ENCODE measurements around the gene BAZ2B.

The BAZ2B gene

DNA sequence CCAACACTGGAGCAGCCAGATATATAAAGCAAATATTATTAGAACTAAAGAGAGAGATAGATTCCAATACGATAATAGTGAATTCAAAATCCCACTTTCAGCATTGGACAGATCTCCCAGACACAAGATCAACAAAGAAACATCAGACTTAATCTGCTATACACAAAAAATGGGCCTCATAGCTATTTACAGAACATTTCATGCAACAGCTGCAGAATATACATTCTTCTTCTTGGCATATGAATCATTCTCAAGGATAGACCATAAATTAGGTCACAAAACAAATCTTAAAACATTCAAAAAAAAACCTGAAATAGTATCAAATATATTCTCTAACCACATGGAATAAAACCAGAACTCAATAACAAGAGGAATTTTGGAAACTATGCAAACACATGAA lies 23.8 kb upstream of the BAZ2B start:
- Histone ChIP-seq H2AK5ac (ENCODE audit: low read length) (no peak overlapping the region), H2BK120ac (ENCODE audit: insufficient read depth, low read length, poor library complexity) (no peak overlapping the region), H4K91ac (ENCODE audit: low read depth, low read length) (no peak overlapping the region), H3K18ac (ENCODE audit: low read length) (no peak overlapping the region), H3K4me1 (ENCODE audit: control insufficient read depth in 1 of 2, insufficient read depth in 2 of 2, low read length in 2 of 2) (peaks cover 2 to 16% of the 10 kb centered on the region in 2 experiments), H3K27ac (ENCODE audit: low read depth, low read length) (no peak overlapping the region), H4K8ac (ENCODE audit: low read depth, low read length) (no peak overlapping the region), H3K9me3 (ENCODE audit: insufficient read depth, low read depth, low read length) (no peaks in the 10 kb centered on the region), H3K4me2 (ENCODE audit: low read length) (no peak overlapping the region), H3K79me2 (ENCODE audit: control insufficient read depth, insufficient read depth, low read length, poor library complexity) (peaks cover 4% of the 10 kb centered on the region), H3K14ac (ENCODE audit: low read length) (no peak overlapping the region), H3K4me3 (ENCODE audit: low read depth, low read length) (no peak overlapping the region), H3K23ac (ENCODE audit: low read length) (no peak overlapping the region), H2AFZ (ENCODE audit: insufficient read depth, low read length, poor library complexity) (no peak overlapping the region), H2BK5ac (ENCODE audit: low read depth, low read length, poor library complexity) (no peak overlapping the region), H2BK12ac (ENCODE audit: low read length) (no peak overlapping the region), H3K9ac (ENCODE audit: low read length) (no peak overlapping the region), H3K4ac (ENCODE audit: low read depth, low read length) (no peak overlapping the region), H3K36me3 (ENCODE audit: control insufficient read depth in 1 of 2, insufficient read depth in 2 of 2, low read length in 2 of 2) (no peaks in the 10 kb centered on the region), H4K12ac (ENCODE audit: low read depth, low read length) (no peak overlapping the region), H3K27me3 (ENCODE audit: insufficient read depth, low read length) (no peaks in the 10 kb centered on the region), H3K79me1 (ENCODE audit: low read length) (peaks cover 16% of the 10 kb centered on the region)
- no peak for DNase-seq
- no CpG with 5 or more reads among the region's 1 CpG for WGBS (ENCODE audit: extremely low coverage, insufficient coverage, insufficient read length)

DNA sequence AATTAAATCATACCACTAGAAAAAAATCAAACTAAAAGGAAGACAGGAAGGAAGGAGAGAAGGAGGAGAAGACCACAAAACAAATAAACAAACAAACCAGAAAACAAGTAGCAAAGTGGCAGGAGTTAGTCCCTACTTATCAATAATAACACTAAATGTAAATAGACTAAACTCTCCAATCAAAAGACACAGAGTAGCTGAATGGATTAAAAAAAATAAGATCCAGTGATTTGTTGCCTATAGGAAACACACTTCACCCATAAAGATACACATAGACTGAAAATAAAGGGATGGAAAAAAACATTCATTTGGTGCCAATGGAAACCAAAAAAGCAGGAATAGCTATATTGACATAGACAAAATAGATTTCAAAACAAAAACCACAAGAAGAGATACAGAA lies 23.4 kb upstream of the BAZ2B start:
- Histone ChIP-seq H3K18ac (ENCODE audit: low read length) (no peak overlapping the region), H3K23ac (ENCODE audit: low read length) (no peak overlapping the region), H2BK12ac (ENCODE audit: low read length) (no peak overlapping the region), H3K27me3 (ENCODE audit: insufficient read depth, low read length) (no peaks in the 10 kb centered on the region), H2AFZ (ENCODE audit: insufficient read depth, low read length, poor library complexity) (no peak overlapping the region), H4K12ac (ENCODE audit: low read depth, low read length) (no peak overlapping the region), H2BK5ac (ENCODE audit: low read depth, low read length, poor library complexity) (no peak overlapping the region), H3K4me3 (ENCODE audit: low read depth, low read length) (no peak overlapping the region), H3K4ac (ENCODE audit: low read depth, low read length) (no peak overlapping the region), H3K14ac (ENCODE audit: low read length) (no peak overlapping the region), H3K9ac (ENCODE audit: low read length) (no peak overlapping the region), H3K4me2 (ENCODE audit: low read length) (no peak overlapping the region), H3K9me3 (ENCODE audit: insufficient read depth, low read depth, low read length) (no peaks in the 10 kb centered on the region), H2BK120ac (ENCODE audit: insufficient read depth, low read length, poor library complexity) (no peak overlapping the region), H3K4me1 (ENCODE audit: control insufficient read depth in 1 of 2, insufficient read depth in 2 of 2, low read length in 2 of 2) (peaks cover 2 to 18% of the 10 kb centered on the region in 2 experiments), H4K8ac (ENCODE audit: low read depth, low read length) (no peak overlapping the region), H3K79me1 (ENCODE audit: low read length) (peaks cover 16% of the 10 kb centered on the region), H3K27ac (ENCODE audit: low read depth, low read length) (no peak overlapping the region), H4K91ac (ENCODE audit: low read depth, low read length) (no peak overlapping the region), H2AK5ac (ENCODE audit: low read length) (no peak overlapping the region), H3K36me3 (ENCODE audit: control insufficient read depth in 1 of 2, insufficient read depth in 2 of 2, low read length in 2 of 2) (no peaks in the 10 kb centered on the region), H3K79me2 (ENCODE audit: control insufficient read depth, insufficient read depth, low read length, poor library complexity) (peaks cover 4% of the 10 kb centered on the region)
- no peak for DNase-seq

DNA sequence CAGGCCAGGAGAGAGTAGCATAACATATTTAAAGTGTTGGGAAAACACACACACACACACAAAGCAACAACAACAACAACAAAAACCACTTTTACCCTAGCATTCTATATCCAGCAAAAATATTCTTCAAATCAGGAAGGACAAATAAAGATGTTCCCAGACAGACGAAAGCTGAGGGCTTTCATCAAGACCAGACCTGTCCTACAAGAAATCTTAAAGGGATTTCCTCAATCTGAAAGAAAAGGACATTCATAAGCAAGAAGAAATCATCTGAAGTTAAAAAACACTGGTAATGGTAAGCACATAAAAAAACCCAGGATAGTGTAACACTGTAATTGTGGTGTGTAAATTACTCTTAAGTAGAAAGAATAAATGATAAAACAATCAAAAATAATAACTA lies 22.7 kb upstream of the BAZ2B start:
- Histone ChIP-seq H2AFZ (ENCODE audit: insufficient read depth, low read length, poor library complexity) (no peak overlapping the region), H3K4ac (ENCODE audit: low read depth, low read length) (no peak overlapping the region), H2BK12ac (ENCODE audit: low read length) (no peak overlapping the region), H4K91ac (ENCODE audit: low read depth, low read length) (no peak overlapping the region), H3K9ac (ENCODE audit: low read length) (no peak overlapping the region), H3K27me3 (ENCODE audit: insufficient read depth, low read length) (no peaks in the 10 kb centered on the region), H3K23ac (ENCODE audit: low read length) (no peak overlapping the region), H4K12ac (ENCODE audit: low read depth, low read length) (no peak overlapping the region), H3K36me3 (ENCODE audit: control insufficient read depth in 1 of 2, insufficient read depth in 2 of 2, low read length in 2 of 2) (no peaks in the 10 kb centered on the region), H3K18ac (ENCODE audit: low read length) (no peak overlapping the region), H3K9me3 (ENCODE audit: insufficient read depth, low read depth, low read length) (no peaks in the 10 kb centered on the region), H2BK120ac (ENCODE audit: insufficient read depth, low read length, poor library complexity) (no peak overlapping the region), H2AK5ac (ENCODE audit: low read length) (no peak overlapping the region), H3K79me1 (ENCODE audit: low read length) (peaks cover 16% of the 10 kb centered on the region), H4K8ac (ENCODE audit: low read depth, low read length) (no peak overlapping the region), H3K14ac (ENCODE audit: low read length) (no peak overlapping the region), H3K4me2 (ENCODE audit: low read length) (no peak overlapping the region), H3K4me3 (ENCODE audit: low read depth, low read length) (no peak overlapping the region), H3K27ac (ENCODE audit: low read depth, low read length) (peak overlapping the region; percentile 26), H3K4me1 (ENCODE audit: control insufficient read depth in 1 of 2, insufficient read depth in 2 of 2, low read length in 2 of 2) (peaks cover 2 to 18% of the 10 kb centered on the region in 2 experiments), H2BK5ac (ENCODE audit: low read depth, low read length, poor library complexity) (peak overlapping the region; percentile 49), H3K79me2 (ENCODE audit: control insufficient read depth, insufficient read depth, low read length, poor library complexity) (peaks cover 4% of the 10 kb centered on the region)
- WGBS (ENCODE audit: extremely low coverage, insufficient coverage, insufficient read length), result no CpG with 5 or more reads among the region's 1 CpG
- no peak for DNase-seq

DNA sequence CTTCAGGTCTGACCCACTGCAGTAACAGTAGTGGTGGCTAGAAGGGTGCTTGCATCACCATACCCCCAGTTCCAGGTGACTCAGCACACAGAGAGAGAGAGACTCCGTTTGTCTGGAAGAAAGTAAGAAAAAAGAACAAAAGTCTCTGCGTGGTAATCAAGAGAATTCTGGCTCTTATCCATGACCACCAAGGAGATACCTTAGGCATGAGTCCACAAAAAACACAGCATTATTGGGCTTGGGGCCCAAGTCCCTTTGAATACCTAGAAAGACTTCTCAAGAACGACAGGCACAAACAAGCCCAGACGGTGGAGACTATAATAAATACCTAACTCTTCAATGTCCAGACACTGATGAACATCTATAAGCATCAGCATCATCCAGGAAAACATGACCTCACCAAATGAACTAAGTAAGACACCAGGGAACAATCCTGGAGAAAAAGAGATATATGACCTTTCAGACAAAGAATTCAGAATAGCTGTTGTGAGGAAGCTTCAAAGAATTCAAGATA lies 21.7 kb upstream of the BAZ2B start:
- Histone ChIP-seq H3K14ac (ENCODE audit: low read length) (peak overlapping the region; percentile 76), H3K4me2 (ENCODE audit: low read length) (no peak overlapping the region), H4K8ac (ENCODE audit: low read depth, low read length) (peak overlapping the region; percentile 80), H3K36me3 (ENCODE audit: control insufficient read depth in 1 of 2, insufficient read depth in 2 of 2, low read length in 2 of 2) (no peaks in the 10 kb centered on the region), H2AFZ (ENCODE audit: insufficient read depth, low read length, poor library complexity) (no peak overlapping the region), H3K9me3 (ENCODE audit: insufficient read depth, low read depth, low read length) (no peaks in the 10 kb centered on the region), H3K4me3 (ENCODE audit: low read depth, low read length) (no peak overlapping the region), H3K4ac (ENCODE audit: low read depth, low read length) (peak overlapping the region; percentile 72), H3K27ac (ENCODE audit: low read depth, low read length) (peak overlapping the region; percentile 92), H2BK5ac (ENCODE audit: low read depth, low read length, poor library complexity) (peak overlapping the region; percentile 79), H3K9ac (ENCODE audit: low read length) (no peak overlapping the region), H3K23ac (ENCODE audit: low read length) (no peak overlapping the region), H3K27me3 (ENCODE audit: insufficient read depth, low read length) (no peaks in the 10 kb centered on the region), H3K79me1 (ENCODE audit: low read length) (peaks cover 16% of the 10 kb centered on the region), H2BK120ac (ENCODE audit: insufficient read depth, low read length, poor library complexity) (peak overlapping the region; percentile 85), H4K12ac (ENCODE audit: low read depth, low read length) (no peak overlapping the region), H3K79me2 (ENCODE audit: control insufficient read depth, insufficient read depth, low read length, poor library complexity) (peaks cover 4% of the 10 kb centered on the region), H2BK12ac (ENCODE audit: low read length) (peak overlapping the region; percentile 84), H3K18ac (ENCODE audit: low read length) (peak overlapping the region; percentile 32), H2AK5ac (ENCODE audit: low read length) (peak overlapping the region; percentile 13), H4K91ac (ENCODE audit: low read depth, low read length) (peak overlapping the region; percentile 93), H3K4me1 (ENCODE audit: control insufficient read depth in 1 of 2, insufficient read depth in 2 of 2, low read length in 2 of 2) (peaks cover 2 to 18% of the 10 kb centered on the region in 2 experiments)
- WGBS (ENCODE audit: extremely low coverage, insufficient coverage, insufficient read length), result no CpG with 5 or more reads among the region's 4 CpGs
- peak; percentile 81 to 91 for DNase-seq

Measured in trophoblast cell (in vitro differentiated cells and primary cell).